ENCODE results near the gene PLXDC1.
"Not testable (repeated sequence)": the region's sequence is repeated elsewhere in the genome, so short reads cannot be mapped to it uniquely, and the experiment has no call there.

PLXDC1 gene

DNA sequence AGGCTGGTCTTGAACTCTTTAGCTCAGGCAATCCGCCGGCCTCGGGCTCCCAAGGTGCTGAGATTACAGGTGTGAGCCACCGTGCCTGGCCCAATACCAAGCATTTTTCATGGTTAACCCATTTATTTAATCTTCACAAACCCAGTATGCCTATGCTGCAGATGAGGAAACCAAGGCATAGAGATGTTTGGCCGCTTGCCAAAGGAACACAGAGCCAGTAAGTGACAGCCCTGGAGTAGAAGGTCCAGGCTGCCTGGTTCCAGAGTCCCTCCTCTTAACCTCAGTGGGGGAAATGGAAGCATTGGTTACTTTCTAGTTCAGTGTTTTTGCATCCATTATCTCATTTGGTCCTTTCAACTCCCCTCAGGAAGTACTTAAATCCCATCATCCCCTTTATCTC is 29.9 kb upstream of the PLXDC1 start:
- no peak for DNase-seq (ENCODE audit: low read depth)

DNA sequence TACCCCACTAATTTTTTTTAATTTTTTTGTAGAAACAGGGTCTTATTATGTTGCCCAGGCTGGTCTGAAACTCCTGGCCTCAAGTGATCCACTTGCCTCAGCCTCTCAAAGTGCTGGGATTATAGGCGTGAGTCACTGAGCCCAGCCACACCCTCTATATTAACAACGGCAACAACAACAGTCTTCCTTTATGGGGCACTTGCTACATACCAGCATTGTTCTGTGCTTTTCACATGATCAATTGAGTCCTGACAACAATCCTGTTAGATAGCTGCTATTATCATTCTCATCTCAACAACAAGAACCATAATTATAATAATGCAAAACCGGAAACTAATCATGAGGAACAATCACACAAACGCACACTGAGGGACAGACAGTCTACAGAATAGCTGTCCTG is 27.1 kb upstream of the PLXDC1 start:
- no peak for DNase-seq (ENCODE audit: low read depth)

DNA sequence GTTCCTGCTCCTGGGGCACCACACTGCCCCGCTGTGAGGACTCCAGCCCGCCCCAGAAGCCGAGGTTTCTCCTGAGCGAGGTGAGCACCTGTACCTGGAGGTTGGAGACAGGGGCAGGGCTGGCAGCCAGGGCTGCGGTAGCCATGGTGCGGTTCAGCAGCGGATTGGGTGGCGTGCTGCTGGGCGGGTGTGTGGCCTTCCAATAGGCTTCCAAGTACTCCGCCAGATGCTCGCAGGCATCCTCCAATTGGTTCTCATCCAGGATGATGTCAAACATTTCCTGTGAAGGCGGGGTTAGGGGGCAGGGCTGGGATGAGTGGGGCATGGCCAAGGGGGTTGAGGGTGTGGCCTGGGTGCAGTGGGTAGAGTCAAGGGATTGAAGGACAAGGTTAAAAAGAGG is 25.8 kb upstream of the PLXDC1 start:
- no peak for DNase-seq (ENCODE audit: low read depth)

DNA sequence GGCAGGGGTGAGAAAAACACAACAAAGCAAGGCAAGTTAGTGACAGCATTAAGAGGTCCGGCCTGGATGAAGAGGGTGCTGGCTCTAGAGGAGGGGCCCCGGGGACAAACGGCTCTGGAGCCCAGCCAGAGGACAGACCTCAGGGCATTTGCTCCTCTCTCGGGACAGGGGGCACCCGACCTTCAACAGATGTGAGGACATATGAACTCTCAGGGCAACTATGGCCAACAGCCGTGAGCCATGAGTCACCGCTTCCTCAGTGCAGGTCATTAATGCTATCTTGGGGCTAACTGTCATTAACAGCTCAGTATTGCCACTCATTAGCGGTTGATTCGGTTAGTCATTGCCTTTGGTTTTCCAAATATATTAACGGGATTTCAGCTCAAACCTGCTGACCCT is 24.3 kb upstream of the PLXDC1 start:
- DNase-seq (ENCODE audit: low read depth), result no peak

DNA sequence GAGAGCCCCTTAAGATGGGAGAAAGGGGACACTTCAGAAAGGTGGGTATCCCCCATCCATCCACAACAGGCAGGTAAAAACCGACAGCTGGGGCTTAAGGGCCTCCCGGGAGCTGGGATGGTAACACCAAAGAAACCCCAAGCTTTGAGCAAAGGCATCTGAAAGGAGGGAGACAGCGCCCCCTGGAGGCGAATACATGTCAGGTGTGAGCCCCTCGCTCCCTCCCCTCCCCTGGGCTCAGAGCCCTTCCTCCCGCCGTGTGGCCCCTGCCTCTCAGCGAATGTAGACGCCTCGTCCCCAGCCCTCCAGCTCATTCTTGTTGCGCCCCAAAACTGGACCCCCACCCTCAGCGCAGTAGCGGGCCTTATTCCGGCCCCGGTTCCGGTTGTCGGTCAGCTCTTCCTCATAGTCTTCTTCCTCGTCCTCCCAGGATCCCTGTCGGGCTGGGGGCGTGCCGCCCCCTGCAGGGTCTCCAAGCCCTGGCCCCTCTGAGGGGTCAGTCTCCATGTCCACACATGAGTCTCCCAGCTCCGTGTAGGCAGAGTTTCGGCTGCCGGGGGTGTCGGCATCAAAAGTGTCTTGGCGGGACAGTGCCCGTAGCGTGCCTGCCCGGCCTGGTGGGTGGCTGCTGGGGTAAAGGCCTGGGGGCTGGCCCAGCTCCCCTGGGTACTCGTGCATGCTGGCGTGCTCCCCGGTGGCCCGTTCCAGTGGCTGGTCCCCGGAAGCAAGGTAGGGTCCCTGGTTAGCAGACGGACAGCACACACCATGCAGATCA is 23.7 kb upstream of the PLXDC1 start:
- peak; percentile 76 for DNase-seq (ENCODE audit: low read depth)

DNA sequence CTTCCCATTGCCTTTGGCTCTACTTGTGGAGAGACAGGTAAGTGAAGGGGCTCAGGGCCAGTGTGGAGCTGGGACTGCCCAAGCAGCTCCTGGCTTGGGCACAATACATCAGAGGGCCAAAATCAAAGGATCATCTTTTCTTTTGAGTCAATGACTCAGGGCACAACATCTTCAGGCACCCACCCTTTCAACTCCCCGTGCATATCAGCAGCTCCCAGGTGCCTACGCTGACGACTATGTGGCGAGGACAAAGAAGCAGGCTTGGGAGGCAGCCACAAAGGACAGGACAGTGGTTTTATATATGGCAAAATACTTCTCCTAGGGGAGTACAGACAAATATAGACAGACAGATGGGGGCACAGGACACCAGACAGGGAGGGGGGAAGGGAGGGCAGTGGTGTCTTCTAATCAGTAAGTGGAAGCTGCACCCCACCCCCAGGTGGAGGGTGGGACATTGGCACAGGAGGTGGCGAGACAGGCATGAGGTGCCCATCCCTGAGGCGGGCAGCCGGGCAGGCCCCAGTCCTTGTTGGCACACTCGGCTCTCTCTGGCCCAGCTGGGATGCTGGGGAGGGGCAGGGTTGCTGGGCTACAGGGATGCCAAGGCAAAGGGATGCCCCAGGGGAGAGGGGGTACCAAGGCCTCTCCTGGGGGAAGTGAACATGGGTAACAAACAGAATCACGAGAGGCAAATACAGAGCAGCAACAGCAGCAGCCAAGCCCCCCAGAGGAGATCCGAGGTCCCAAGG is 22.3 kb upstream of the PLXDC1 start:
- no peak for DNase-seq (ENCODE audit: low read depth)

DNA sequence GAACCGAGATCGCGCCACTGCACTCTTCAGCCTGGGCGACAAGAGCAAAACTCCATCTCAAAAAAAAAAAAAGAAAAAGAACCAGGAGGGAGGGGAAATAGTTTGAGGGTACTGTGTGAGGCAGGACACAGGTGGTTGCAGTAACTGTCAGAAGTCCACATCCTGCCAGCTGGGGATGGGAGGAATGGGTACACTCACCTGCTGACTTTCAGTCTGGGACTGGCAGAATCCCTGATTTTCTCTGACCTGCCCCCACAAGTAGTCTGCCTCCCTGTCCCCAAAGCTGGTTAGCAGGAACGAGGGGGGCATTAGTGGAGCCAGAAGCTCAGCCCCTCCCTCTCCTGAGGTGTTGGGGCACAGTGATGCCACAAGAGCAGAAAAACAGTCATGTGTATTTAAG is 21.6 kb upstream of the PLXDC1 start:
- DNase-seq (ENCODE audit: low read depth), result no peak

DNA sequence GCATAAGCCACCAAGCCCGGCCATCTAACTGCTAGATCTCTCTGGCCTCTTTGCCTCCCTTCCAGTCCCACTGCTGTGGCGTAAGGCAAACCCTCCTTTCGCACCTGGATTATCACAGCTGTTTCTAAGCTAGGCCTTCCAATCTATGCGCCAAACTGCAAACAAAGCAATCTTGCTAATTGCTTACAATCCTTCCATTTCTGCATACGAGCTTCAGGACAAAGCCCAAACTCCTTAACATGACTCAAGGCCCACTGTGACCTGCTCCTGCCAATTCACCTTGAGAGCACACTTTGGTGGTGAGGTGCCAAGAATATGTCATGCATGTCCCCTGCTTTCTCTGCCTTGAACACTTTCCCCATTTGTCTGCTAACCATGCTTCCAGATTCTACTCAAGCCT is 20.5 kb upstream of the PLXDC1 start:
- DNase-seq (ENCODE audit: low read depth), result no peak

DNA sequence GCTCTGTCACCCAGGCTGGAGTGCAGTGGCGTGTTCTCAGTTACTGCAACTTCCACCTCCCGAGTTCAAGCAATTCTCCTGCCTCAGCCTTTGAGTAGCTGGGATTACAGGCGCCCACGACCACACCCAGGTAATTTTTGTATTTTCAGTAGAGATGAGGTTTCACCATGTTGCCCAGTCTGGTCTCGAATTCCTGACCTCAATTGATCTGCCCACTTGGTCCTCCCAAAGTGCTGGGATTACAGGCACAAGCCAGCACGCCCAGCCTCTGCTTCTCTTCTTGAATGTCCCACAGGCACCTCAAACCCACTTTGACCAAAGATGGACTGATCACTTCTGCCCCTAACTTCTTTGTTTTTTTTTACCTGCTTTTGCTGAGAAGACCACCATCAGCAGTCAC is 19.1 kb upstream of the PLXDC1 start:
- DNase-seq (ENCODE audit: low read depth), result no peak

DNA sequence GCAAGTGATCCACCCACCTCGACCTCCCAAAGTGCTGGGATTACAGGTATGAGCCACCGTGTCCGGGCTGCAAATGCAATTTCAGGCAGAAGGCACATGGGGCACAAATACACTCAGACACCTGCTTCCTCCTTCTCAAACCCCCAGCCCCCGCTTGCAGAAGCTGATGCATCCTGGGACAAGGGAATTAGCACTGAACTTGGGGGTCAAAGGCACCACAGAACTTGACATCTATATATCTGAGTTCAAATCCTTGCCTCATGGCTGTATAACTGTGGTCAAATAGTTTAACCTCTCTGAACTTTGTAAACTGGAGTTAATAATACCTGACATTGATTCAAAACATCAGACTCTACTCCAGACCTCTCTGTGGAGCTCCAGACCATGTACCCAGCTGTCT is 18.7 kb upstream of the PLXDC1 start:
- DNase-seq (ENCODE audit: low read depth), result no peak

DNA sequence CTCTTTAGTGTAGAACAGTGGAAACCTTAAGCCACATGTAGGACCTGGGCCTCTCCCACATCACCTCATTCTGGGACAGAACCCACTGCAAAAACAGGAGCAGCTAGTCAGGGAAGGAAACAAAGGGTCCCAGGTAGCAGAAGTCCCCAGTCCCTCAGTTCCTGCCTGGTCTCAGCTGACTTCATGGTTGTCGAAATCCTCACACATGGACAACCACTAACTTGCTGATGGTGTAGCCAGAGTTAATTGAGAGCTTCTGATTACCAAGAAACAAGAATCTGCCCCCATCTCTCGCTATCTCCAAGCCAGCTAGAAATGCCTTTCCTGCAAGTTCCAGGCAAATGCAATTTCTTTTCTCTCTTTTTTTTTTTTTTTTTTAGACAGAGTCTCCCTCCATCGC is 18.1 kb upstream of the PLXDC1 start:
- no peak for DNase-seq (ENCODE audit: low read depth)

DNA sequence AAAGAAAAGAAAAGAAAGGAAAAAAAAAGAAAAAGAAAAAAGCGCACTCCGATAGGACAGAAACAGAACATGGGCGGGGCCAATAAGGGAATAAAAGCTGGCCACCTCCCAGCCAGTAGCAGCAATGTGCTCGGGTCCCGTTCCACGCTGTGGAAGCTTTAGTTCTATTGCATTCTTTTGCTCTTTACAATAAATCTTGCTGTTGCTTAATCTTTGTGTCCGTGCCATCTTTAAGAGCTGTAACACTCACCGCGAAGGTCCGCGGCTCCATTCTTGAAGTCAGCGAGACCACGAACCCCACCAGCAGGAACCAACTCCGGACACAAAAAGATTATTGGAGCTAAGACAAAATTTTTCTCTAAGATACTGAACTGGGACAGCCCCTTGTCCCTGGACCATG is 17.7 kb upstream of the PLXDC1 start:
- DNase-seq (ENCODE audit: low read depth), result no peak

DNA sequence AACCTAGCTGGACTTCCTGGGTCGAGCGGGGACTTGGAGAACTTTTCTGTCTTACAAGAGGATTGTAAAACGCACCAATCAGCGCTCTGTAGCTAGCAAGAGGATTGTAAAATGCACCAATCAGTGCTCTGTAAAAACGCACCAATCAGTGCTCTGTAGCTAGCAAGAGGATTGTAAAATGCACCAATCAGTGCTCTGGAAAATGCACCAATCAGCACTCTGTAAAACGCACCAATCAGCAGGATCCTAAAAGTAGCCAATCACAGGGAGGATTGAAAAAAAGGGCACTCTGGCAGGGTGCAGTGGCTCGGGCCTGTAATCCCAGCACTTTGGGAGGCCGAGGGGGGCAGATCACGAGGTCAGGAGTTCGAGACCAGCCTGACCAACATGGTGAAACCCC is 17.1 kb upstream of the PLXDC1 start:
- not testable (repeated sequence) for DNase-seq (ENCODE audit: low read depth)

DNA sequence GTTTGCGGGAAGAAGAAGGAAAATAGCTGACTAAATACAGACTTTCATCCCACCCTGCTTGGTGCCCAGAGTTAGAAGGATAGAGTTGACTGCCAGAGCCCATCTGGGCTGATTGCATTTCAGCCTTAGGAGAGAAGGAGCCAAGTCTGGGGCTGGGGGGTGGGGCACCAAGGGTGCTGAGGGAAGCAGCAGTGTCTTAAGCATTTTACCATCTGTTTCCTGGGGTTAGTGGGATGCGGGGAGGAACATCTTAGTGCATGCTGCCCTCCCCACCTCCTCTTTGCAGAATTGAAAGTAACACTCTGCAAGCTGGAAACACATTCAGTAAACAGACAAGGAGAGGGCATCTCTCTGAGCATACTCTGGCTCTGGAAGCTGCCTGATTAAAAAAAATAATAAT is 16.0 kb upstream of the PLXDC1 start:
- no peak for DNase-seq (ENCODE audit: low read depth)

DNA sequence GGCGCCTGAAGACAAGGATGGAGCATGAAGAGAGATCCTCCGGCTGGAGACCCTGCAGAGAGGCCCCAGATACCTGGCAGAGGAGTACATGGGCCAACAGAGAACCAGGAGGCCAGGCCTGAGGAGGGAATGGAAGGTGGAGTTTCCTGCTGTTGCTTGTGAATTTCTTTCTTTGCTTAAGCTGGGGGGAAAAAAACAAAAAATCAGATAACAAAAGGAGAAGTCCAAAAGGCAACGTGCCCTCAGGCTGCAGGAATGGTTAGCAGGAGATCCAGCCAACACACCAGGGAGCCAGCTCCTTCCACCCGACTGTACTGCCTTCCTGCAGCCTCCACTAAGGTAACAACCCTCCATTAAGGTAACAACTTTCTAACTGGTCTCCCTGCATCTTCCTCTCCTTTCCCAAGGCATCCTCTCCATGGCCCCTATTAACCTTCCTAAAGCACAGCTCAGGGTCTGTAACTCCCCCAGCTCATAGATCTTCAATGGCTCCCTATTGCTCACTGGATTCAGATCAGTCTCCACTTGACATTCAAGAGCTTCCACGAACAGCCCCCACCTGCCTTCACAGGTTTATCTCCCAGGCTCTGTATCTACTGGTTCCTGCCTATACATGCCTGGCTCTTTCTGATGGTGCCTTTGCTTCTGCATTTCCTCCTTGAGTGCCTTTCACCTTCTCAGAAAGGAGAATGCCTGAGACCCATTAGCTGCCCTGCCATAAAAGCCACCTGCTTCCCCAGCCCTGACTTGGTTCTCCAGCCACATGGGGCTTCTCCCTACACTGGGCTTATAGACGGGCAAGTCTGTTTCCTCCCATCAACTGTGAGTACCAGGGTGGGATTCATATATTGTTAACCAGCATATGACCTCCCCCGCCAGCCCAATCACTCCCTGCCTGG is 15.2 kb upstream of the PLXDC1 start:
- DNase-seq (ENCODE audit: low read depth), result no peak

DNA sequence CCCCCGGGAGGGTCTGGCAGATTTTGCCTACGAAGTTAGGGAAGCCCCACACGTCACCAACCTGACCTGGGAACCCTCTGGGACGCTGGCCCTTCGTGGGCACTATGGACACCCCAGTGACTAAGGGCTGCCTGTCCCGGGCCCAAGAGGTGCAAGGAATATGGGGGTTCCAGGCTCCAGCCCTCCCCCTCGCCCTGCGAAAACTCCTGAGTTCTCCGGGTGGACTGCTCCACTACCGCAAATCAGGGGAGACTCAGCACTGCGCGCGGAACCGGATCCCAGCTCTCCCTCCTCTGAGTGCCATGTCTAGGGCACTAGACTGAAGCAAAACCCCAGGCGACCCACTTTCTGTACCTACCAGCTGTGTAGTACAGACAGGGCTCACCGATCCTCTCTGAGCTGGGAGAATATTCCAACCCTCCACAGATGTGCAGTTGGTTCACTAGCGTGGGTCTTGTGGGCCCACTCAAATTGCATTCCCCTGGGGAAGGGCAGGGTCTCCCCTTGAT is 14.5 kb upstream of the PLXDC1 start, which contains the start of gene ARL5C:
TSS of gene ARL5C (minus strand) at position 321 of the 509 bp plus-strand sequence. CDS start 401 bp downstream, outside the sequence.
- no peak for DNase-seq (ENCODE audit: low read depth)

DNA sequence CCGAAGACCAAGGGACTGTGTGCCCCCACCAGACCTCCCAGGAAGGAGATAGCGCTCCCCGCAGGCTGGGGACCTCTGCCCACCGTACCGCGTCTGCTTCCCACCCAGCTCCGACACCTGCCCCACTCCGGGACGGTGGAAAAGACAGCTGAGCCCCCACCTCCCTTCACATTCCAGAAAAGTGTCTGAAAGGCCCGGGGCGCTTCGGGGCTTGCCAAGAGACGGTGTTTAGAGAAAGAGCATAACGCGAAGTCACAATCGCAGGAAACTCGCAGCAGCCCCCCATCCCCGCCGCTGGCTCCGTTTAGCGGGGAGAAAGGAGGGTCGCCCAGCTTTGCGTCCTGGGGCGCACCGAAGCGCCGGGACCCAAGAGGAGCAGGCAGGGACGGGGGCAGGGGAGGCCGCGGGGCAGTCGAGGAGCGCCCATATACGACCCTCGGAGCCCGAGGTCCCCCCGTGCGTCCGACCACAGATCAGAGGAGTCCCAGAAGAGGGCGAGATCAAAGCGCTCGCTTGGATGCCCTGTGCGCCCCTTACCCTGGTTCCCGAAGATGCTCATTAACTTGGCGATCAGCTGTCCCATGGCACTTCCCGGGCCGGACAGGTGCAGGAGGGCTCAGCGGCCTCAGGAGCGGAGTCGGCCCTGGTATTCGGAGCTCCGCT is 13.9 kb upstream of the PLXDC1 start:
- no peak for DNase-seq (ENCODE audit: low read depth)

DNA sequence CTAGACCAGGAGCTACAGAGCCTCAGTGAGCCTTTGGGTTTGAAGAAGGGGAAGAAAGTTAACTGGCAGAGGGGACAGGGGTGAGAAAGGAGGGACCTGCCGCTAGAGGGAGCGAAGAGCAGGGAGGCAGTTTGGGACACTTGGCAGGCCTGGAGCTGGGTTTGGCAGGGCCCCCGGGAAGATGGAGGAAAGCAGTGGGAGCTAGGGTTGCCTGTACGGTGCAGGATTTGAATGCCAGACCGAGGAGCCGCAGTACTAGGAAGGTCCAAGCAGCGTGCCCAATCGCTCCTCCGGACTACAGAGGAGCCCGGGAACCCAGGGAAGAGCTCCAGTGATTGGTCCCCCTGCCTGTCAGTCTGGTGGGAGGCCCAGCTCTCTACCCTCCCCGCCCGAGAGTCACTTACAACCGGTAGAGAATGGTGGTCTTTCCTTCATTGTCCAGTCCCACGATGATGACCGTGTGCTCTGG is 13.3 kb upstream of the PLXDC1 start:
- DNase-seq (ENCODE audit: low read depth), result peak; percentile 52

DNA sequence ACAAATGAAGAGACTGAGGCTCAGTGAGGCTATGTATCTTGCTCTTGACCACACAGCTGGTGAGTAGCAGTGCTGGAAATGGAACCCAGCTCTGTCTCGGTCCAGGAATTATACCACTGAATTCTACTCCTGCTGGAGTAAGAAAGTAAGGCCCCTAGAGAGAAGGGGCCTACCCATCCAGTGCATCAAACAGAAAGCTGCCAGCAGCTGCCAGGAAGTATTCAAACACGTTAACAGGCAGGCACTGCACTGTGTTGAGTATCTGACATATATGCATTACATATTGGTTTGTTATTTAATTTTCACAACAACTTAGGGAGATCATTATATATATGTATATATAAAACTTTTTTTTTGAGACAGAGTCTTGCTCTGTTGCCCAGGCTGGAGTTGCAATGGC is 10.5 kb upstream of the PLXDC1 start:
- no peak for DNase-seq (ENCODE audit: low read depth)

DNA sequence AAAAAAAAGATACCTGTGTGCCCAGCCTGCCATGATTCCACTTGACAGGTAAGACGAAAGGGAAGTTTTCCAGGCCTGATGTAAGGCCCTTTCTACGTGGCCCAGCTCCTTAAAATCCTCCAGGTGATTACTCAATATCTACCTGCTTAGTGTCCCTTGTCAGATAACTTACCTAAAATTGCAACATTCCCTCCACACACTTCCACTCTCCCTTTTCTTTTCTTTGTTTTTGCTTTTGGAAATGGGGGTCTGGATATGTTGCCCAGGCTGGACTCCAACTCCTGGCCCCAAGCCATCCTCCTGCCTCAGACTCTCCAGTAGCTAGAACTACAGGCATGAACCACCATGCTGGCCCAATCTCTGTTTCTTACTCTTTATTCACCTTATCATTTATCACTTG is 7.2 kb upstream of the PLXDC1 start:
- DNase-seq (ENCODE audit: low read depth), result no peak

DNA sequence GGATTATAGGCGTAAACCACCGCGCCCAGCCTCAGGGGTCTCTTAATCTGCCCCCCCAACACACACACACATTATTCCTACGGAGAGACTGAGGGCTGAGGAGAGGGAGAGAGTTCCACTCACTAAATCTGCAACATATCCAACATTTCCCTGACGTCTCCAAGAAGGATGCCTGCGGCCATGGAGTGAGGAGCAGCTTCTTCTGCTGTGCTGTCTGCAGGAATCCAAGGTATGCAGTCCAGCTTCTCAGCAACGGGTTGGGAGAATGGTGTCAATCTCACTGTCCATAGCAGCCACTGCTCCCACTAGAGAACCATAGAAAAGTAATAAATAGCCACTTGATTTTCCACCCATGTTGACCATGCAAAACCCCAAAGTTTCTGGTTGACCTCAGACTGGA is 5.1 kb upstream of the PLXDC1 start:
- no peak for DNase-seq (ENCODE audit: low read depth)

DNA sequence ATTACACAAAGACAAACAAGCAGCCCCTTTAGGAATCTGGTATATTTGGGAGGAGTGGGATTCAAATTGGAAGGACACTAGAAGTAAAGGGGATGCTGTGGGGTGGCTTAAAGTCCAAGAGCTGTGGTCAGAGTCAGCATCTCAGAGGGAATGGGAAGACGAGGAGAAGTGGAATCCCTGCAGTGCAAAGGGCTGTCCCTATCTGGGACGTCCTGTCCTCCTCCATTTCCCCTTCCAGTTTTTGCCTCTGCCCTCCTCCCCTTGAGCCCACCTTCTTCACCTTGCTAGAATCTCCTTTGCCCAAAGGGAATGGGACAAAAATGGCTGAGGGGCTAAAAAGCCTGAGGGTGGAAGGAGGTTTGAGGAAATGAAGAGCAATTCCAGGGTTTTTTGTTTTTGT is 4.2 kb upstream of the PLXDC1 start:
- DNase-seq (ENCODE audit: low read depth), result no peak
